Right renal cortex interstitium (tissue), 3 donors: ENCODE results near the gene TXLNB. TPM values are rescaled to one million over a fixed set of nuclear protein-coding genes. Genes with fewer than 3 reads are reported as not detected.
"Not testable (repeated sequence)": the region's sequence is repeated elsewhere in the genome, so short reads cannot be mapped to it uniquely, and the experiment has no call there.

Experiments used
- DNase-seq, 3 donors: peaks; one replicate each; pipeline ENCODE4 v3.0.0-alpha.2; 2013; ENCODE audit warnings: low read depth in 3 of 3, low spot score in 2 of 3
- polyA plus RNA-seq, 3 donors: library from polyadenylated mRNA; unstranded; fragments of 120-200 nt; gene quantifications; one replicate each; pipeline ENCODE4 v1.2.1, GENCODE V29; 2013; ENCODE audit not compliant: insufficient read length in 3 of 3

The TXLNB gene
- polyA plus RNA-seq, 3 donors: 1.2 to 2.4 (median 1.8) TPM

GRCh38 chr6:139242457-139243240 lies 49.1 kb downstream of the TXLNB start:
- DNase-seq: no peak

DNA sequence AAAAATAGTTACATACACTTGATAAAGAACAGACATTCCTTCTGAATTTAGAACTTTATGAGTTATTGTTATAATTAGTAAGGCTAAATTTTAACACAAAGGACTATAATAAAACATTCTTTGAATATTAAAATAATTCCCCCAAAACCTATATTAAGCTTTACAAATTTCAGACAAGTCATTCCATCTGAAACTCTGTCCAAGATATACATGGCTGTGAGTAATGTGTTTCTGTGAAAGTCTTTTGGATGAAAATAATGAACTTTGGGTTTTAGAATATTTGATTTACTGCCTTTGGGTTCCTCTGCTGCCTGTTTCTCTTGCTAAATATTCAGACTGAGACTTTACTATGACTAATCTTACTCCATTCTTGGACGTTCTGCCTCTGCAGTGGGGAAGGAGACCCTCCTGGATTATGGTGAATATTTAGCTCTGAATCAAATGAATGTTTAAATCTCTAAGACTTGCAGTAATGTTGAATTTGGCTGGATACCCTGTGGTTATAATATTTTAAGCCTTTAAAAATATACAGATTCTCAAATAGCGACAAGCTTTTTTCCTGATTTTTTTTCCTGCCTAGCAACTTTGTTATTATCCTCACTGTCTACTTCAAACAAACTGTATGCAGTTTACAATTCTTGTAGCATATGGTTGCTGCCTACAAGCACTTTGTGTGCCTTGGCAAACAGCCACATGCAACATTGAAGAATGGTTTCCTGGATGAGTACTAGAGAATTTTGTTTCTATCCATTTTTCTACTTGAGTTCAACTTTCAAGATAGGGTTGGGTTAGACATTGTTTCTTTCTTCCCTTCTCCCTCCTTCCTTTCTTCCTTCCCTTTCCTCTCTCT lies 51.4 kb downstream of the TXLNB start:
- peak in 1 of 3 donors; percentile 52 for DNase-seq

DNA sequence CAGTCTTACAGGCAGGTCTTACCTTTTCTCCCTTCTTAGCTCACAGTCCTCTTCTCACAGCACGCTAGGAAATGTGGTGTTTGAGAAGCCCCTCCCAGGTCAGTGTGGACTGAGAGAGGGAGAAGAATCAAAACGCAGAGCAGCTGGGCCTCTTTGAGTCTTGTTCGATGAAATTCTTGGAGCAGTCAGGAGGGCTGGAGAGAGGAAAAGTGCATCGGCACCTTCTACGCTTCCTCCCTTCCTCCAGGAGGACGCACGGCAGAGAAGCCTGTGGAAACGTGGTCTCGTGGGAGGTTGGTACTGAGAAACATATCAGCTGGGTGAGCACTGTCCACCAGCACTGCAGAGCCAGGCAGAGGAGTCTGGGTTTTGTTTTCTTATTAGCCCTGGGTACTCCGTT lies 52.7 kb downstream of the TXLNB start:
- DNase-seq: no peak

GRCh38 chr6:139236105-139236504 lies 55.7 kb downstream of the TXLNB start:
- no peak for DNase-seq

- DNase-seq: no peak
Observed at GRCh38 chr6:139235661-139236060, 56.1 kb downstream of the TXLNB start.

DNA sequence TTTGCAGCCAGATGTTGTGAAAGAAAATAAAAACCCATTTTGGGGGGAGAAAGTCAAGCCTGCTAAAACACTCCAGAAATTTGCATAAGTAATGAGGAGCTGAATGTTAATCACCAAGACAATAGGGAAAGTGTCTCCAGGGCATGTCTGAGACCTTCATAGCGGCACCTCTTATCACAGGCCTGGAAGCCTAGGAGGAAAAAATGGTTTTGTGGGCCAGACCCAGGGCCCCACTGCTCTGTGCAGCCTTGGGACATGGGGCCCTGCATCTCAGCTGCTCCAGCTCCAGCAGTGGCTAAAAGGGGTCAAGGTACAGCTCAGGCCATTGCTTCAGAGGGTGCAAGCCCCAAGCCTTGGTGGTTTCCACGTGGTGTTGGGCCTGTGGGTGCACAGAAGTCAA lies 57.6 kb downstream of the TXLNB start:
- not testable (repeated sequence) for DNase-seq

DNA sequence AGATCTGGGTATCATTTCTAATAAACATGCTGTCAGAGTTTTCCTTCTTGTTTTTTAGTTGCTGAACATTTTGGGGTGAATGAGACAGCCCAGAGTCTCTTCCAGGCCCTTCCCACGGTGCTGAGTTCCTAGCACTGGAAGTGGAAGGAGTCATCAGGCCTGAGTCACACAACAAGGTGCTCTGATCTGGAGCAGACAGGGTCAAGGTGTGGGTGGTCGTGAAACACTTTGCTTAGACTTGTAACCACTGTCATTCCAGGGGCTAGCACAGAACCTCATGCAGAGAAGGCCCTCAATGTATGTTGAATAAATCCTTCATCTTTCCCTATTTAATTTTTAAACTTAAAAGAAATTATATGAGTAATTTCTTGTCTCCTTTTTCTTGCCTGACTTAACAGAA lies 60.6 kb downstream of the TXLNB start:
- no peak for DNase-seq

DNA sequence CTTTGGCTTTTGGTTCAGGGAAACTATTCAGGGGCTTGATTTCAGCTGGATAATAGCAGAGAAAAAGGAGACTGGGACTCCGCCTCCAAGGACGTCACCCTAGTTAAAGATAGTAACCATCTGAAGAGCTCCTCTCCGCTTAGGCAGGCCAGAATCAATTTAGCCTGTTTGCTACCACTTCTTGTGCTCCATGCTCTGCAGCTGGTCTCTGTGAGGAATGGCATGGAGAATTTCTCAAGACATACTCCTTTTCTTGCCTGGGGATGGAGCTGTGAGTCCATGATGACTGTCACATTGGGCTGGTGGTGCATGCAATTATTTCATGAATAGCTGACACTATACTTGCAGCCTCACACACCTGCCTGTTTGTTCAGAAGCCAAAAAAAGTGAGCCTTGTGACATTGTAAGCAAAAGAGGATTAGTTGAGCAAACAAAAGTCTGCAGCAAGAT lies 61.4 kb downstream of the TXLNB start:
- no peak for DNase-seq

GRCh38 chr6:139228387-139228786 lies 63.4 kb downstream of the TXLNB start:
- not testable (repeated sequence) for DNase-seq

- DNase-seq: no peak
Observed at GRCh38 chr6:139219746-139220145, 72.1 kb downstream of the TXLNB start.

- peak in 1 of 3 donors; percentile 53 for DNase-seq
Observed at GRCh38 chr6:139219271-139219729, 72.5 kb downstream of the TXLNB start.

- DNase-seq: not testable (repeated sequence)
Observed at GRCh38 chr6:139212460-139212859, 79.3 kb downstream of the TXLNB start.

- not testable (repeated sequence) for DNase-seq
Observed at GRCh38 chr6:139210766-139211165, 81.0 kb downstream of the TXLNB start.

- DNase-seq: no peak
Observed at GRCh38 chr6:139205843-139206242, 86.0 kb downstream of the TXLNB start.

DNA sequence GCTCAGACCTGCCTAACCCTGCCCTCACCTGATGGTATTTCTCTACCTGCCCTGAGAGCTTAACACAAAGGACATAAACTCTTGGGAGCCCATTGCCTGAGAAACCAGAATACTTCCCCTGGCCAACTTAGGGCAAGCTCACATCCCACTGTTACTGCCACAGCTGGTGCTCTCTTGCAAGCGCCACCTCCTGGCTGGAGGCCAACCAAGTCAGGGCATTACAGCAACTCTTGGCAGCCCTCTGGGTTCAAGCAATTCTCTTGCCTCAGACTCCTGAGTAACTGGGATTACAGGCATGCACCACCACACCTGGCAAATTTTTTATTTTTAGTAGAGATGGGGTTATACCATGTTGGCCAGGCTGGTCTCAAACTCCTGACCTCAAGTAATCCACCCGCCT lies 86.8 kb downstream of the TXLNB start:
- DNase-seq: no peak

- no peak for DNase-seq
Observed at GRCh38 chr6:139201378-139201777, 90.4 kb downstream of the TXLNB start.

- DNase-seq: no peak
Observed at GRCh38 chr6:139198529-139199288, 93.1 kb downstream of the TXLNB start.

DNA sequence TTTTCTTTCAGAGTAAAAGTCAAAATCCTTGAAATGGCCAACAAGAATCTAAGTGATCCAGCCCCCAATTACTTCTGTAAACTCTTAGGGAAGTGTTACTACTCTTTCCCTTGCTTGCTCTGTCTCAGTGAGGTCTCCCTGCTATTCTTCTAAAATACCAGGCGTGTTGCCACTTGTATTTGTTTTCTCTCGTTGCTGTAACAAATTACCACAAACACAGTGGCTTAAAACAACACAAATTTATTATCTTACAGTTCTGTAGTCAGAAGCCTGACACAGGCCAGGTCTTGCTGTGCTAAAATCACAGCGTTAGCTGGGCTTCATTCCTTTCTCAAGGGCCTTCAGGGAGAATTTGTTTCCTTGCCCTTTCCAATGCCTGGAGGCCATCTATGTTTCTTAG lies 97.1 kb downstream of the TXLNB start:
- DNase-seq: no peak
